HCT116 (cell line): ENCODE data around the gene LZIC.

Experiments used
- ATF3 ChIP-seq: IDR thresholded peaks from 2 replicates; pipeline ENCODE4 v1.6.1; 2012
- CEBPB ChIP-seq: IDR thresholded peaks from 2 replicates; pipeline ENCODE4 v1.6.1; 2012; ENCODE audit warnings: low read depth
- CTCF ChIP-seq, 3 experiments: fragments of 200-600 bp in 1 of 3; sonication (generic) in 1 of 3; IDR thresholded peaks in 2 of 3; conservative IDR thresholded peaks in 1 of 3; 2 replicates each; pipeline ENCODE4 v1.5.1; 2012 to 2017; ENCODE audit warnings: low read depth in 2 of 3, low read length in 2 of 3, antibody characterized with exemption in 1 of 3, borderline replicate concordance in 1 of 3, control low read depth in 1 of 3, mild to moderate bottlenecking in 1 of 3, mixed read lengths in 1 of 3, mixed run types in 1 of 3, moderate library complexity in 1 of 3; ENCODE audit not compliant: insufficient read depth in 1 of 3
- EGR1 ChIP-seq: IDR thresholded peaks from 2 replicates; pipeline ENCODE4 v1.6.1; 2012; ENCODE audit warnings: low read depth
- EZH2 ChIP-seq: fragments of 200-600 bp; sonication (generic); IDR thresholded peaks from 2 replicates; pipeline ENCODE4 v1.6.1; 2017; ENCODE audit warnings: antibody characterized with exemption, mixed run types
- EZH2phosphoT487 ChIP-seq: fragments of 200-600 bp; IDR thresholded peaks from 2 replicates; pipeline ENCODE4 v1.6.1; 2018; ENCODE audit warnings: antibody characterized with exemption, borderline replicate concordance
- JUND ChIP-seq: IDR thresholded peaks from 2 replicates; pipeline ENCODE4 v1.6.1; 2012
- MAX ChIP-seq: IDR thresholded peaks from 2 replicates; pipeline ENCODE4 v1.6.1; 2012
- POLR2A ChIP-seq: IDR thresholded peaks from 2 replicates; pipeline ENCODE4 v1.7.0; 2011; ENCODE audit warnings: borderline replicate concordance; ENCODE audit not compliant: insufficient read depth, insufficient read length; ENCODE audit errors: extremely low read depth
- POLR2AphosphoS5 ChIP-seq: IDR thresholded peaks from 2 replicates; pipeline ENCODE4 v1.6.1; 2011; ENCODE audit warnings: mild to moderate bottlenecking, low read depth, low read length, moderate library complexity
- SP1 ChIP-seq: IDR thresholded peaks from 2 replicates; pipeline ENCODE4 v1.6.1; 2012; ENCODE audit warnings: low read depth
- SRF ChIP-seq: IDR thresholded peaks from 2 replicates; pipeline ENCODE4 v1.6.1; 2012; ENCODE audit warnings: low read depth
- TCF7L2 ChIP-seq: IDR thresholded peaks from 2 replicates; pipeline ENCODE4 v1.7.0; 2011; ENCODE audit warnings: borderline replicate concordance, inconsistent platforms; ENCODE audit not compliant: insufficient read depth, insufficient read length; ENCODE audit errors: extremely low read depth

DNA sequence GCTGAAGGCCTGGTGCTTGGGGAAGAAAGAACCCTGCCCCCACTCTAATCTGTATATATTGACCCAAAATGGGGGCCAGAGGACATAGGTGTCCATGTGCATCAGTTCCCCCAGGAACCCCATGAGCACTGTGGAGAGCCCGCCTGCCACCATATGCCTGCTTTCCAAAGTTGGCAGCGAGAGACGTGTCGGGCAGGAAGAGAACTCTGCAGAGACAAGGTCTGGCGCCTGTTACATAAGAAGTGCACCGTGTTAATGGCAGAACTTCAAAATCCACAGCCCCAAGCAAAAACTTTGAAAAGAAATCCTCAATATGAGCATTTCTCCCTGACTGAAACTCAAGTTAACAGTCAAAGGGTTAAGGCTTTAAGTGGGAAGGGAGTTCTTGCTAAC, 41.1 kb downstream of the LZIC start:
- no peak for TF ChIP-seq EZH2phosphoT487
- no peak for TF ChIP-seq CTCF (IDR thresholded peaks at IDR 0.05 in 2 of 3, conservative IDR thresholded peaks at IDR 0.05 in 1 of 3; ENCODE audit: borderline replicate concordance in 1 of 3, insufficient read depth in 1 of 3, low read depth in 2 of 3, low read length in 2 of 3)
- TF ChIP-seq MAX, result no peak
- TF ChIP-seq TCF7L2, result no peak
- no peak for TF ChIP-seq EGR1
- TF ChIP-seq EZH2, result no peak
- TF ChIP-seq JUND, result no peak
- no peak for TF ChIP-seq ATF3
- TF ChIP-seq CEBPB, result no peak
- no peak for TF ChIP-seq POLR2AphosphoS5
- TF ChIP-seq POLR2A, result no peak
- TF ChIP-seq SRF, result no peak
- TF ChIP-seq SP1, result no peak
